ENCODE measurements around the gene TBC1D20.

Gene TBC1D20

DNA sequence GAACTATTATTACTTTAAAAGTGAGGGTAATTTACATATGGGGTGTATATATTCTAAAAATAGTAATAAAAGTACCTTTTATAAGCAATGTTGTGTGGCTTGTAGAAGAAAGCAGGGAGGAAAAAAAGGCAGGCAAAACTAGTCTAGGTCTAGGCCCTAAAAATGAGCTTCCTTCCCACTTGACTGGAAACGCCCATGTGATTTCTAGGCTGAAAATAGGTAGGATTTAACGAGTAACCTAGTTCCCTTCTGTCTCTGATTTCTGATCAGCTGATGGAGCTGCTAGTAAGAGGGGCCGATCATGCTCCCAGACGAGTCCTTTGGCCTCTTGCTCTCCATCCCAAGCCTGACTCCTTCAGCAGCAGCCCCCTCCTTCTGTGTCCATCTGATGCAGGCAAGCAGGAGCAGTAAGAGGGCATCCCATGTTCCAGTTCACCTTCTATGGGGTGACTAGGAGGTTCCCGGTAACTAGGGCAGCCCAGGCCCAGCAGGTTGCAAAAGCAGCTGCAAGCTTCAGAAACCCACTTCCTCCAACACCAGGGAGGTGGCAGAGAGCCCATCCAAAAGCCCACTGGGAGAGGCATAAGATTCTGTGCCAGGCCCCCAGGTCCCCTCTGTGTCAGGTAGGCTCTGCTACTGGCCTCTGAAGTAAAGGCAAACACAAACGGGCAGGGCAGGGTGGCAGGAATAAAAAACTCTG, 24.4 kb downstream of the TBC1D20 start:
- no peak for DNase-seq

GRCh38 chr20:436476-436875, 25.9 kb downstream of the TBC1D20 start:
- DNase-seq: no peak

GRCh38 chr20:435558-435957, 26.8 kb downstream of the TBC1D20 start:
- no peak for DNase-seq

DNA sequence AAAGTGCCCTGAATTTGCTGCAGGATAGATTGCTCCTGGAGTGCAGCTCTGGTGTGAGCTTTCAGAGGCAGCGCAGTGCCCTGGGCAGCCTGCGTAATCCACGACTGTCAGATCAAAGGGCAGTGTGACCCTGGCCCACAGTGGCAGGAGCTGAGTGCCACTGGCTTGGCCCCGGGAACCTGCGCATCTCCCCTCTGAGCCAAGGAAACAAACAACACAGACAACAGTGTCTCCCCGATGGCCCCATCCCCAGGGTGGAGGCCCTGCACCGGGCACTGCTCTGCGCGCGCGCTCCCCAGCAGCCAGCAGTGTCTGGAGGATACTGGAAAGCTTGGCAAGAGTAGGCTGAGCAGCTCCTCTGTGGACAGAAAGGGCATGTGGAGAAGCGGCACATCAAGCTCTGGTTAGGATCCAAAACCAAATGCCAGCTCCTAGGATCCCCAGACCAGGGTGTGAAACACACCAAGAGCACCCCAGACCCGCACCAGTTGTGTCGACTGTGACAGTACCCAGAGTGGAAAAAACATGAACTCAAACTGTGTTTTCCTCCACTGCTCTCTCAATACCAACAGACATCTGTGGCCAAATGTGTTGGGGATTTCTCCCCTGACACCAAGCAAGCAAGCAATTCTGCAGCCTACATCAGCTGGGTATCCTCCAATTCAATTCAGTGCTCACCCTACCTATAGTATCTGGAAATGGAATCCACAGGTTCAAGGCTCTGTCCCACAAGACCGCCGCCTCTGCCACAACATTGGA, 27.5 kb downstream of the TBC1D20 start:
- no peak for DNase-seq

GRCh38 chr20:434221-434620, 28.1 kb downstream of the TBC1D20 start:
- no peak for DNase-seq

DNA sequence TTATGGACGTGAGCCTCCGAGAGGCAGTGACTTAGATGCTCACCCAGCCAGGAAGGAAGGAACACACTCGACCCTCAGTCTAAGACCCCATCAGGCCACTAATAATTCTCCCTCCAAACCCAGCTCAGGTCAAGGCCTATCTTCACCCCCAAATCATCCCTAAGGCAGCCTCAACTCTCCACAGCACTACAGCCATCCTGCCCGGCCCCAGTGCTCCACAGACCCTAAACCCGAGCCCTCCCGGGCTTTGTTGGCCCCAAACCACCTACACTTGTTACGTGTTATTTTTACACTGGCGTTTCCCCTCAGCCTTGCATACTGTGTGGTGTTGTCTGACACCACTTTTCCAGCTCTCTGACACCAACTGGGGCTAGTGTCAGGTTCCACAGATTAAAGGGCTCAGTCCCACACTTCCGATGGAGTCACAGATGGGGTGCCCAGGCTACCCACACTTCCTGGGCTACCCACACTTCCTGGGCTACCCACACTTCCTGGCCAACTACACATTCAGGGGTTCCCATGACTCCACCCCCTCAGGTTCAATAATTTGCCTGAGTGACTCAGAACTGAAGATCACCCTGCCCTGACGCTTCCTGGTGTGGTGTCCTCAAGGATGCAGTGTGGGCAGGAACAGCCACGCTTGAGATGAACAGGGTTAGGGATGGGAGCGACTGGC, 28.9 kb downstream of the TBC1D20 start:
- peak; percentile 45 for DNase-seq

GRCh38 chr20:432677-433299, 29.5 kb downstream of the TBC1D20 start:
- no peak for DNase-seq

GRCh38 chr20:432208-432607, 30.1 kb downstream of the TBC1D20 start:
- DNase-seq: no peak

- peak; percentile 61 for DNase-seq
Observed at GRCh38 chr20:431012-431904, 31.1 kb downstream of the TBC1D20 start.

GRCh38 chr20:430091-430999, 32.0 kb downstream of the TBC1D20 start:
- no peak for DNase-seq

DNA sequence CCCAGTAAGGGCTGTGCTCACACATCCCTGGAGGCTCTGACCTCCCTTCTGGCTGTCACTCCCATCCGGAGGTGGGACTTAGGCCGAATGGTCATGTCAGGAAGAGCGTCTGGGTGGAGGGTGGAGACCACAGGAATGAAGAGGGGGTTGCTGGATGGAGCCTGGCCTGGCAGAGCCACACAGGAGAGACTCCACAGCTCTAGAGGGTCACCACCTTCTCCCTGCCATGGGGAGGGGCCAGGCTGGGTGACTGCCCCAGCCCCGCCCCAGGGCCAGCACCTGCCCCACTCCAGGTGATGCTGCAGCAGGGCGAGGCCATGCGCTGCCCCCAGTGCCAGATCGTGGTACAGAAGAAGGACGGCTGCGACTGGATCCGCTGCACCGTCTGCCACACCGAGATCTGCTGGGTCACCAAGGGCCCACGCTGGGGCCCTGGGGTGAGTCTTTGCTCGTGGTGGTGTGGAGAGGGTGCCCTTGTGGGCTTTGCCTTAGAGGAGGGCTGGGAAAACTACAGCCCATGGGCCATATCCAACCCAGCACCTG, 33.6 kb downstream of the TBC1D20 start:
- DNase-seq: no peak

DNA sequence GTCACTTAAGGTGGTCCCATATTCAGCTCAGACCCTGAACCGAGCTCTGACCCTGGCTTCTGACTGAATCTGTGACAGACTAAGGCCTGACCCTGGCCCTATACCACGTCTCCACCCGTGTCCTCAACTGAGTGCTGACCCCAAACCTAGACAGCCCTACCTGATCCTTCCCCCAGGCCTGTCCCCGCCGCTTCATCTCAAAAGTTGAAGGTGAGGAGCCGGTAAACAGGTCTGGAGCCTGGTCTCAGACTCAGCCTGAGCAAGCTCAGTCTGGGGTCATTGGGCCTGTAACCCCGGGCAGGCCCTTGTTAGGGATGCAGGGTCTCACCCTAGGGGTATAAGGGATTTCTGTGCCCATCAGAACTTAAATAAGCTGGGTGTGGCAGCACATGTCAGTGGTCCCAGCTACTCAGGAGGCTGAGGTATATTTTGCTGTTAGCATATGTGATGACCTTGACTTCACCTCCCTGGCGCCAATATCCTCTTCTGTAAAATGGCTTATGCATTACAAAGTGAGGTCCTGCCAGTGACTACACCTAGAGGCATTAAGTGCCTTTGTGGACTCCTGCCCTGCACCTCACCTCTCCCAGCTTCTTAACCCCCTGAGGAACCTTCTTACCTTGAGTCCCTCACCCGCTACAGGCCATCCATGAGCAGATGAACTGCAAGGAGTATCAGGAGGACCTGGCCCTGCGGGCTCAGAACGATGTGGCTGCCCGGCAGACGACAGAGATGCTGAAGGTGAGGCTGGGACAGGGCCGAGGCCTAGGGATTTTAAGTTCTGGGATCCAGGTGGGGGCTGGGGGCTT, 34.3 kb downstream of the TBC1D20 start:
- DNase-seq: no peak

DNA sequence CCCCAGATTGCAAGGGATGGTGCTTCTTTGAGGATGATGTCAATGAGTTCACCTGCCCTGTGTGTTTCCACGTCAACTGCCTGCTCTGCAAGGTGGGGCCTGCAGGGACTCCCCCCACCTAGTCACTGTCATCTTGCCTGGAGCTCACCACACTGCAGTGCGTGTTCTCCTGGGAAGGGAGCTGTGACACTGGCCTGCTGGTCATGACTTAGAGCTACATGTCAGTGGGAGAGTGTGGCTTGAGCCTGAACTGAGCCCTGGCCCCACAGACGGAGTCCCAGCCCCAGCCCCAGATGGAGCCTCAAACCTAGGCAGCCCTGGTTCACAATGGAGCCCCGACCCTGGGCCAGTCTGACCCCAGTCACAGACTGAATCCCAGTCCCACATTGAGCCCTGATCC, 34.9 kb downstream of the TBC1D20 start:
- DNase-seq: no peak

DNA sequence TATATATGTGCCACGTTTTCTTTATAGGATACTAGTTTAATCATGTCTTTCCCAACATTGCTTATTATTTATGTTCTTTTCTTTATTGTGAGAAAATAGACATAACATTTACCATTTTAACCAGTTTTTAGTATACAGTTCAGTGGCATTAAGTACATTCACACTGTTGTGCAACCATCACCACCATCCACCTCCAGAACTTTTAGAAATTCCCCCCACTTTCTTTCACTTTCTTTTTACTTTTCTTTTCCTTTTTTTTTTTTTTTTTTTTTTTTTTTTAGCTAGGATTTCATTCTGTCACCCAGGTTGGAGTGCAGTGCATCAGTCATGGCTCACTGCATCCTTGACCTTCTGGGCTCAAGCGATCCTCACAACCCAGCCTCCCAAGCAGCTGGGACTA, 35.8 kb downstream of the TBC1D20 start:
- no peak for DNase-seq

DNA sequence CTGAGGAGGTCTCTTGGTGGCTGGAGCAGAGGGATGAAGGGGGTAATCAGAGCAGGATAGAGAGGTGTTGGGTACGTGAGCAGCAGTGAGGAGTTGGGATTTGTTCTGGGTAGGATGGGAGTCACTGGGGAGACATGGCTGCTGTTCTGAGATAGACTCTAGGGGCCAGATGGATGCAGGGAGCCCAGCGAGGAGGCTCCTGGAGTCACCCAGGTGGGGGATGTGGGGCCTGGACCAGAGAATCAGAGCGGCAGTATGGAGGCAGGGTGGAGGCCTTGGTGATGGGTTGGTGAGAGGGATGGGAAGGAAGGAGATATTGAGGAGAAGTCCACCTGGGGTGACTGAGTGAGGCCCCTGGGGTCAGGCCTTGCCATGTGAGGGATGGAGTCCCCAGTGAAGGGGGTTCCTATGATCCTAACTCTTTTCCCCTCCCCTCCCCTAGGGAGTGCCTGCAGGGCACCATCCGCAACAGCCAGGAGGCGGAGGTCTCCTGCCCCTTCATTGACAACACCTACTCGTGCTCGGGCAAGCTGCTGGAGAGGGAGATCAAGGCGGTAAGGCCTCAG, 40.6 kb downstream of the TBC1D20 start:
- no peak for DNase-seq

DNA sequence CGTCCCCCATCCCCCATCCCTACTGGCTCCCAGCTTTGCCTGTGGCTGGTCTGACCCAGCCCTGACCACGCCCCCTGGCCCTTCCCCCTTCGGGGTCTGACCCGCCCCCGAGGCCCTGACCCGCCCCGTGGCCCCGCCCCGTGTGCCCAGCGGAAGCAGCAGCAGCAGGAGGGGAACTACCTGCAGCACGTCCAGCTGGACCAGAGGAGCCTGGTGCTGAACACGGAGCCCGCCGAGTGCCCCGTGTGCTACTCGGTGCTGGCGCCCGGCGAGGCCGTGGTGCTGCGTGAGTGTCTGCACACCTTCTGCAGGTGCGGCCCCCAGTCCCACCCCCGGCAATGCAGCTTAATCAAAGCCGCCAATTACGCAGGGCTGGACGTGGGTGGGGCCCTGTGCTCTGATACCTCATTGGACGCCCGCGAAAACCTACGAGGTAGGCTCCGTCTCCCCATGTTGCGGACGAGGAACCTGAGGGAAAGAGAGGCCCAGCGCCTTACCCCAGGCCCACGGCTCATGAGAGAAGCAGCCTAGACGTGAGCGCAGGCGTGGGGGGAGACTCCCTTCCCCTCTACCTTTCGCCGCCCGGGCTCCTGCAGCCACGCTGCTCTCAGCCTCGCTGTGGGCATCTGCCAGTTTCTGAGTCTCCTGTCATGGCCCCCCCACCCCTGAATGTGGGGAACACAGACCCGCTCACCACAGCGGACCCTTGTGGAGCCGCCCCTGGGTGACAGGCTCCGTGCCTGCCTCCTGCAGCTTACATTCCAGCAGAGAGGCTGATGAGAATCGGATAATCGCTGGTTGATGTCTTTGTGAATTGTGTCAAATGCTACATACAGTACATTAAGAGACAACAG, 41.4 kb downstream of the TBC1D20 start:
- DNase-seq: no peak

DNA sequence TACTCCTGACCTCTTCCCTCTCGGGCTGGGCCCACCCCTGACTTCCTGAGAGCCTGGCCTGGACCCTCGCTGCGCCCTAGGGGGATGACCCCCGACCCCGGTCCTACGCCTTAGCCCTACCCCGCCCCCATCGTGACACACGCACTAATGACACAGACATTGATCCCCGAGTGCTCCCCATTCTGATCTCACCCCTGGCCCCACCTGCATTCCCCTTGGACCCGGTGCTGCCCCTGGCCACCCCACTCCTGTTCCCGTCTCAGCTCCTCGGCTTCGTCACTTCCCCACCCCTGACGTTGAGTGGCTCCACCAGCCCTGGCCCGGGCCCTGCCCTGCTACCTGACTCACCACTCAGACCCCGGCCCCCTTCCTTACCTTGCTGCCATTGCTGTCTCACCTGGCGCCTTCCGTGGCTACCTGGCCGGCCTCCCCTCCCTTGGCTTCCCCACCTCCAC, 42.1 kb downstream of the TBC1D20 start:
- no peak for DNase-seq

- DNase-seq: no peak
Observed at GRCh38 chr20:419556-420165, 42.7 kb downstream of the TBC1D20 start.
